ENCODE results near the gene PRKCA.

DNA sequence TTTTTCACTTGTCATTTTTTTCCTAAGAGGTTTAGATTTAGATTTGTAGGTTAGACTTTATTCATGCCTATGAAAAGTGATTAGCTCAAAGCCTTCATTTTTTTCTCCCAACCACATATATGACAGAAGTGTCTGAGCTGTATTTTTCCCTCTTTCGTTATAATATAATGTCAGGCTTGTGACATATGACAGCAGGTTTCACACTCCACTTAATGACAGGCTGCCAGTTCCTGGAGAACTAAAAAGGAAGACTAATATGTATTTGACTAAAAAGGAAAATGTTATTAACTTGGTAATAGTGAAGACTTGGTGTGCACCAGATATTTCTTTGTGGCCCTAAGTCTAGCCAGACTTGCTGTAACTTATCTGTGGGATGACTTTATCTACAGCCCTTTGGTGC is 331.8 kb downstream of the PRKCA start:
- TF ChIP-seq POLR2A (IDR thresholded peaks at IDR 0.05): no peak
- no peak for TF ChIP-seq EP300 (IDR thresholded peaks at IDR 0.05)
- TF ChIP-seq, protein P1, sequence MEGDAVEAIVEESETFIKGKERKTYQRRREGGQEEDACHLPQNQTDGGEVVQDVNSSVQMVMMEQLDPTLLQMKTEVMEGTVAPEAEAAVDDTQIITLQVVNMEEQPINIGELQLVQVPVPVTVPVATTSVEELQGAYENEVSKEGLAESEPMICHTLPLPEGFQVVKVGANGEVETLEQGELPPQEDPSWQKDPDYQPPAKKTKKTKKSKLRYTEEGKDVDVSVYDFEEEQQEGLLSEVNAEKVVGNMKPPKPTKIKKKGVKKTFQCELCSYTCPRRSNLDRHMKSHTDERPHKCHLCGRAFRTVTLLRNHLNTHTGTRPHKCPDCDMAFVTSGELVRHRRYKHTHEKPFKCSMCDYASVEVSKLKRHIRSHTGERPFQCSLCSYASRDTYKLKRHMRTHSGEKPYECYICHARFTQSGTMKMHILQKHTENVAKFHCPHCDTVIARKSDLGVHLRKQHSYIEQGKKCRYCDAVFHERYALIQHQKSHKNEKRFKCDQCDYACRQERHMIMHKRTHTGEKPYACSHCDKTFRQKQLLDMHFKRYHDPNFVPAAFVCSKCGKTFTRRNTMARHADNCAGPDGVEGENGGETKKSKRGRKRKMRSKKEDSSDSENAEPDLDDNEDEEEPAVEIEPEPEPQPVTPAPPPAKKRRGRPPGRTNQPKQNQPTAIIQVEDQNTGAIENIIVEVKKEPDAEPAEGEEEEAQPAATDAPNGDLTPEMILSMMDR (IDR thresholded peaks at IDR 0.05): no peak
- TF ChIP-seq POLR2AphosphoS5 (IDR thresholded peaks at IDR 0.05): no peak

Measured in gastroesophageal sphincter (tissue), 3 donors.